Measurements from ENCODE around the gene DCD.

DCD gene

GRCh38 chr12:54595471-54595870 is 52.7 kb downstream of the DCD start:
- H3K27ac ChIP-seq = no peak overlapping the region
- TF ChIP-seq CTCF (conservative IDR thresholded peaks at IDR 0.05) = no peak
